Loucy (cell line): ENCODE measurements around the gene NFKBIB.

ENCODE experiments used
- CTCF ChIP-seq: fragments of 200-600 bp; sonication (generic); conservative IDR thresholded peaks from 2 replicates; pipeline ENCODE4 v1.5.1; 2014; ENCODE audit warnings: mild to moderate bottlenecking, antibody characterized with exemption, low read length
- EZH2phosphoT487 ChIP-seq: fragments of 200-600 bp; IDR thresholded peaks from 2 replicates; pipeline ENCODE4 v1.6.1; 2018; ENCODE audit warnings: antibody characterized with exemption, mild to moderate bottlenecking, moderate library complexity, borderline replicate concordance

DNA sequence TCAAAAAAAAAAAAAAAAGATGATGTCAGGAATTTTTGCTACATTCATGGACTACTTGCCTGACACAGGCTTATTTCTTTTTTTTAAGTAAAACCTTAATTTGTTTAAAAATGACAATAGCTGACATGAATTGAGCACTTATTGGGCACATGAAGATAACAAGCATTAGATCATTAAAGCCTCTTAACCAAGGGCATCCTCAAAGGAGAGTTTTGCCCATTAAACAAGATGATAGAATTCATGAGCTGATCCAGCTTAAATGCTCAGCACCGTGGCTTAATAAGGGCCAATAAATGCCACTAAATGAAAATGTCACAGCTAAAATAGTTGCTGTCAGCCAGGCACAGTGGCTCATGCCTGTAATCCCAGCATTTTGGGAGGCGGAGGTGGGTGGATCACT lies 56.5 kb downstream of the NFKBIB start:
- TF ChIP-seq CTCF (no peak), EZH2phosphoT487 (no peak)
